IMR-90 (cell line): Measurements from ENCODE around the gene ACOT7. TPM values are rescaled to one million over a fixed set of nuclear protein-coding genes. Genes with fewer than 3 reads are reported as not detected.

Experiments
- BHLHE40 ChIP-seq: fragments of 150-350 bp; IDR thresholded peaks from 2 replicates; pipeline ENCODE4 v1.6.1; 2016; ENCODE audit warnings: mild to moderate bottlenecking, low read depth, low read length
- MAFK ChIP-seq: IDR thresholded peaks from 2 replicates; pipeline ENCODE4 v1.6.1; 2012; ENCODE audit warnings: low read depth, low read length, improper control_type of control experiment
- POLR2A ChIP-seq: IDR thresholded peaks from 2 replicates; pipeline ENCODE4 v1.6.1; 2012; ENCODE audit warnings: mild to moderate bottlenecking, low read depth, low read length
- SMC3 ChIP-seq: fragments of 150-350 bp; IDR thresholded peaks from 2 replicates; pipeline ENCODE4 v1.6.1; 2016; ENCODE audit warnings: low read depth, mild to moderate bottlenecking, antibody characterized with exemption, low read length, moderate library complexity
- polyA plus RNA-seq, 3 experiments: library from polyadenylated mRNA; depleted of rRNA; stranded (reverse); fragments of >200 nt; gene quantifications; 2 replicates each; pipeline ENCODE4 v1.2.3, GENCODE V29; 2012; ENCODE audit warnings: low replicate concordance in 1 of 3
- total RNA-seq: library from RNA; depleted of rRNA; stranded (reverse); fragments of >200 nt; gene quantifications from 2 replicates; pipeline ENCODE4 v1.2.3, GENCODE V29; 2012
- TF ChIP-seq, protein P1 (sequence below): fragments of 150-350 bp; IDR thresholded peaks from 2 replicates; pipeline ENCODE4 v1.6.1; 2016; ENCODE audit warnings: low read depth, mild to moderate bottlenecking, low read length, moderate library complexity, borderline replicate concordance

Gene ACOT7
- total and polyA plus RNA-seq, 2 of the 4 experiments (the other 2 are of a cell fraction): 51.6 to 242 TPM

GRCh38 chr1:6360117-6360496 is 33.5 kb downstream of the ACOT7 start (continued):
- TF ChIP-seq, protein P1, sequence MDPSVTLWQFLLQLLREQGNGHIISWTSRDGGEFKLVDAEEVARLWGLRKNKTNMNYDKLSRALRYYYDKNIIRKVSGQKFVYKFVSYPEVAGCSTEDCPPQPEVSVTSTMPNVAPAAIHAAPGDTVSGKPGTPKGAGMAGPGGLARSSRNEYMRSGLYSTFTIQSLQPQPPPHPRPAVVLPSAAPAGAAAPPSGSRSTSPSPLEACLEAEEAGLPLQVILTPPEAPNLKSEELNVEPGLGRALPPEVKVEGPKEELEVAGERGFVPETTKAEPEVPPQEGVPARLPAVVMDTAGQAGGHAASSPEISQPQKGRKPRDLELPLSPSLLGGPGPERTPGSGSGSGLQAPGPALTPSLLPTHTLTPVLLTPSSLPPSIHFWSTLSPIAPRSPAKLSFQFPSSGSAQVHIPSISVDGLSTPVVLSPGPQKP: no peak
- TF ChIP-seq SMC3 (no peak), BHLHE40 (no peak), POLR2A (no peak), MAFK (no peak)
